Measurements from ENCODE around the gene PHLDB3.
"Not testable (repeated sequence)": the region's sequence is repeated elsewhere in the genome, so short reads cannot be mapped to it uniquely, and the experiment has no call there.

Gene PHLDB3

GRCh38 chr19:43439032-43439708 is 65.4 kb downstream of the PHLDB3 start:
- no peak for FAIRE-seq

- FAIRE-seq: no peak
These were observed 66.1 kb downstream of the PHLDB3 start for GRCh38 chr19:43438291-43439031.

GRCh38 chr19:43437712-43438111 is 66.8 kb downstream of the PHLDB3 start:
- no peak for FAIRE-seq

- FAIRE-seq: not testable (repeated sequence)
These were observed 67.3 kb downstream of the PHLDB3 start for GRCh38 chr19:43437284-43437683.

GRCh38 chr19:43435775-43436174 is 68.8 kb downstream of the PHLDB3 start:
- no peak for FAIRE-seq

GRCh38 chr19:43433689-43434088 is 70.9 kb downstream of the PHLDB3 start:
- FAIRE-seq: no peak

GRCh38 chr19:43433358-43433673 is 71.2 kb downstream of the PHLDB3 start:
- FAIRE-seq: no peak

- no peak for FAIRE-seq
These were observed 73.6 kb downstream of the PHLDB3 start for GRCh38 chr19:43430976-43431375.

- FAIRE-seq: no peak
These were observed 74.3 kb downstream of the PHLDB3 start for GRCh38 chr19:43430142-43430710.

GRCh38 chr19:43429395-43429794 is 75.2 kb downstream of the PHLDB3 start:
- FAIRE-seq: no peak

- peak; percentile 29 for FAIRE-seq
These were observed 78.8 kb downstream of the PHLDB3 start for GRCh38 chr19:43425567-43426392.

Measured in A204.1 (cell line).